ENCODE measurements around the gene FTO.

DNA sequence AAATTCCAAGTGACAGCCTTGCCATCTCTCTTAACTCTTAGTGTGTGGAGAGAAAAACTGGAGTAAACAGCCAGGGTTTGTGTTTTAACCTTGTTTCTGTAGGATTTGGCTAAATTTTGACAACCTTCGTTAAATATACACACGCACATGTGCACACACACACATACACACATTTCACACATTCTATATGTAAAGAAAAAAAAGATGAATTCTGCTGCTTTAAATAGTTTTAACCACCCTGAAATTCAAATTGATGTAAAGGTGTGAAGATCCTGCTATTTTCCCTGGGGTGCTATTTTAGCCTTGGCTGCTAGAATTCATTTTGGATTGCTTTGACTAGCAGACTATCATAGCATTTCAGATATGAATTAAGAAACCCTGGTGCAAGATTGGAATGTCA lies 191.9 kb downstream of the FTO start:
- TF ChIP-seq, protein P1, sequence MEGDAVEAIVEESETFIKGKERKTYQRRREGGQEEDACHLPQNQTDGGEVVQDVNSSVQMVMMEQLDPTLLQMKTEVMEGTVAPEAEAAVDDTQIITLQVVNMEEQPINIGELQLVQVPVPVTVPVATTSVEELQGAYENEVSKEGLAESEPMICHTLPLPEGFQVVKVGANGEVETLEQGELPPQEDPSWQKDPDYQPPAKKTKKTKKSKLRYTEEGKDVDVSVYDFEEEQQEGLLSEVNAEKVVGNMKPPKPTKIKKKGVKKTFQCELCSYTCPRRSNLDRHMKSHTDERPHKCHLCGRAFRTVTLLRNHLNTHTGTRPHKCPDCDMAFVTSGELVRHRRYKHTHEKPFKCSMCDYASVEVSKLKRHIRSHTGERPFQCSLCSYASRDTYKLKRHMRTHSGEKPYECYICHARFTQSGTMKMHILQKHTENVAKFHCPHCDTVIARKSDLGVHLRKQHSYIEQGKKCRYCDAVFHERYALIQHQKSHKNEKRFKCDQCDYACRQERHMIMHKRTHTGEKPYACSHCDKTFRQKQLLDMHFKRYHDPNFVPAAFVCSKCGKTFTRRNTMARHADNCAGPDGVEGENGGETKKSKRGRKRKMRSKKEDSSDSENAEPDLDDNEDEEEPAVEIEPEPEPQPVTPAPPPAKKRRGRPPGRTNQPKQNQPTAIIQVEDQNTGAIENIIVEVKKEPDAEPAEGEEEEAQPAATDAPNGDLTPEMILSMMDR (IDR thresholded peaks at IDR 0.05) = no peak
- no peak for TF ChIP-seq POLR2A (IDR thresholded peaks at IDR 0.05)

All from testis (tissue), 2 donors.